Mesothelial cell of epicardium (in vitro differentiated cells): Measurements from ENCODE around the gene CACNA2D3. TPM values are rescaled to one million over a fixed set of nuclear protein-coding genes. Genes with fewer than 3 reads are reported as not detected.

ENCODE experiments used
- DNase-seq, 2 experiments: peaks; one replicate each; pipeline ENCODE4 v3.0.0; 2021; ENCODE audit warnings: low spot score in 2 of 2; ENCODE audit not compliant: unreplicated experiment in 2 of 2
- H3K27ac Mint-ChIP-seq: 2 replicates; pipeline ENCODE4 v1.8.0; 2021; ENCODE audit warnings: mixed read lengths
- H3K27me3 Mint-ChIP-seq: 2 replicates; pipeline ENCODE4 v1.8.0; 2021; ENCODE audit warnings: low read depth, mixed read lengths
- H3K36me3 Mint-ChIP-seq: 2 replicates; pipeline ENCODE4 v1.8.0; 2021; ENCODE audit warnings: mixed read lengths
- H3K4me1 Mint-ChIP-seq: 2 replicates; pipeline ENCODE4 v1.8.0; 2021; ENCODE audit warnings: mixed read lengths
- H3K4me3 Mint-ChIP-seq: 2 replicates; pipeline ENCODE4 v1.8.0; 2021; ENCODE audit warnings: mild to moderate bottlenecking, moderate library complexity, mixed read lengths
- H3K9me3 Mint-ChIP-seq: 2 replicates; pipeline ENCODE4 v1.8.0; 2021; ENCODE audit warnings: mixed read lengths
- total RNA-seq: library from RNA; stranded (reverse); gene quantifications from 3 replicates; pipeline ENCODE4 v1.2.1, GENCODE V29; 2021
- TF ChIP-seq, protein P1 (sequence below): fragments of 200-600 bp; sonication (generic); IDR thresholded peaks from one replicate; pipeline ENCODE4 v1.5.0; 2021; ENCODE audit warnings: antibody characterized with exemption; ENCODE audit not compliant: unreplicated experiment

The CACNA2D3 gene
- total RNA-seq, 1 donor from 2014 or later, result 2.3 TPM

DNA sequence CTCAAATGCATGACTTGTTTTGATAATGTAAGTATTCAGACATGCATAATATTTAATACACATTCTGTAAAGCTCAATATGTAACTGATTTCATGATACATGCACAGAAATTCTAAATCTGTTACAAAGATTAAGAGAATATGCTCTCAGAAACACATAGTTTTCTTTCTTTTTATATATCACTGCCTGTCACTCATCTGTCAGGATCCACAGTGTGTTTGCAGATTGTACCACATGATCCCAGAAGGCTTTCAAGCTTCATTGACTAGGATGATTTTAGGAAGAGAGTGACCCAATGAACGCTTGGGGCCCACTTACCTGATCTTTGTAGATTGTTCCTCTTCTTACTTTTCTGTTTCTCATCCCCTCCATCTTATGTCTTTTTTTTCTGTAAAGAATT is 261.9 kb downstream of the CACNA2D3 start:
- no peak for DNase-seq
- no peaks in the 10 kb centered on the region for H3K36me3 Mint-ChIP-seq
- H3K4me3 Mint-ChIP-seq, result no peak overlapping the region
- H3K4me1 Mint-ChIP-seq, result no peaks in the 10 kb centered on the region
- no peak overlapping the region for H3K27ac Mint-ChIP-seq
- TF ChIP-seq, protein P1, sequence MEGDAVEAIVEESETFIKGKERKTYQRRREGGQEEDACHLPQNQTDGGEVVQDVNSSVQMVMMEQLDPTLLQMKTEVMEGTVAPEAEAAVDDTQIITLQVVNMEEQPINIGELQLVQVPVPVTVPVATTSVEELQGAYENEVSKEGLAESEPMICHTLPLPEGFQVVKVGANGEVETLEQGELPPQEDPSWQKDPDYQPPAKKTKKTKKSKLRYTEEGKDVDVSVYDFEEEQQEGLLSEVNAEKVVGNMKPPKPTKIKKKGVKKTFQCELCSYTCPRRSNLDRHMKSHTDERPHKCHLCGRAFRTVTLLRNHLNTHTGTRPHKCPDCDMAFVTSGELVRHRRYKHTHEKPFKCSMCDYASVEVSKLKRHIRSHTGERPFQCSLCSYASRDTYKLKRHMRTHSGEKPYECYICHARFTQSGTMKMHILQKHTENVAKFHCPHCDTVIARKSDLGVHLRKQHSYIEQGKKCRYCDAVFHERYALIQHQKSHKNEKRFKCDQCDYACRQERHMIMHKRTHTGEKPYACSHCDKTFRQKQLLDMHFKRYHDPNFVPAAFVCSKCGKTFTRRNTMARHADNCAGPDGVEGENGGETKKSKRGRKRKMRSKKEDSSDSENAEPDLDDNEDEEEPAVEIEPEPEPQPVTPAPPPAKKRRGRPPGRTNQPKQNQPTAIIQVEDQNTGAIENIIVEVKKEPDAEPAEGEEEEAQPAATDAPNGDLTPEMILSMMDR, result no peak
- H3K27me3 Mint-ChIP-seq, result peaks cover 28% of the 10 kb centered on the region
- no peaks in the 10 kb centered on the region for H3K9me3 Mint-ChIP-seq

DNA sequence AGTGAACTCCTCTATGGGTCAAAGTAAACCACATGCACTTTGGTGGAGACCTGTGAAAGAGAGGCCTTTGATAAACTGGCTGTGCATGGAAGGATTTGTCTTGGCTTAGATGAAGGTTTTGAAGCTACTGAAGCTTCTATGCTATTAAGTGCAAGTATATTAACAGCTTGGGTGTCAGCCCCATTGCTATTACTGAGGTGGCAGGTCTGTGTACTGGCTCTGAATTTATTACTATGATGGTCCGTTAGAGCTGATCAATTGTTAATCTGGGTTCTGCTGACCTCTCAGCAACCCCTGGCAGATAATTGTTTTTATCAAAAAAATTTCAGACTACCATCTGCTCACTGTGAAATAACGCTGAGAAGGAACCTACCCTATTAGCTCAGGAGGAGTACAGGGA is 268.2 kb downstream of the CACNA2D3 start:
- H3K4me3 Mint-ChIP-seq, result no peak overlapping the region
- no peak overlapping the region for H3K27ac Mint-ChIP-seq
- TF ChIP-seq, protein P1, result no peak
- H3K36me3 Mint-ChIP-seq, result no peaks in the 10 kb centered on the region
- no peak for DNase-seq
- H3K4me1 Mint-ChIP-seq, result no peaks in the 10 kb centered on the region
- H3K9me3 Mint-ChIP-seq, result no peaks in the 10 kb centered on the region
- peaks cover 40% of the 10 kb centered on the region for H3K27me3 Mint-ChIP-seq

DNA sequence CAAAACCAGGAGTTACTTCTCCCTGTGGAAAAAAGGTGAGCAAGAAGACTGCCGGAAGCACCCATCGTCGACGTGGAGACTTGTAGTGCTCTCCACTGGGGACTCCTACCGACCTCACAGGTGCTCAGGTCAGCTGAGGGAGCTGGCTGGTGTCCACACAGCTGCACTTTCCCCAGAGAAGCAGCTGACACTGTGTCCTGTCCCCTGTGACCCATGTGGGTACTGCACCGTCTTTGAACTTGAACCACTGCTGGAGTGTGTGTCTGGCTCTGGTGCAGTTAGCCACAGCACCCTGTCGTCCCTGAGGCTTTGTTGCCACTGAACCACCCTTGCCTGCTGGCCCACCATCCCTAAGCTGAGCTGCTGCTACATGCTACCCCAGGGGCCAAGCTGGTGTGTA is 270.8 kb downstream of the CACNA2D3 start:
- TF ChIP-seq, protein P1, result no peak
- DNase-seq, result no peak
- Mint-ChIP-seq H3K36me3 (no peaks in the 10 kb centered on the region), H3K9me3 (no peaks in the 10 kb centered on the region), H3K4me1 (no peaks in the 10 kb centered on the region), H3K27ac (no peak overlapping the region), H3K4me3 (no peak overlapping the region), H3K27me3 (peaks cover 33% of the 10 kb centered on the region)

DNA sequence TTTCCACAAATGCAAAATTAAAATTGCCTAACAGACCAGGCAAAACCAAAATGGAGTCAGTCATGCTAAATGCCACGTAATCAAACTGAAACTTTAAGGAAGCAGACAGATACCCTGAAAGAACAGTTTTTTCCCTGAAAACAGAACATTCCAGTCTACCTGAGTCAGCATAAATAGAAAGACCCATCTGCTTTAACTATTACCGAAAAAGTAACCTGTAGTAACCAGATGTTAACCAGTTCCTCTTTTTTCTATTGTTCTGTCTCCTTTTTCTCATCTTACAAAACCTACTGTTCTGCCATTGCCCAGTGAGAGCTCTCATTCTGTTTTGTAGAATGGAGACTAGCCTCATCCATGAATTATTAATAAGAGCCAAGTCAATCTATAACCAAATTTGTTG is 286.0 kb downstream of the CACNA2D3 start:
- Mint-ChIP-seq H3K4me1 (no peaks in the 10 kb centered on the region), H3K36me3 (no peaks in the 10 kb centered on the region), H3K9me3 (peaks cover 4% of the 10 kb centered on the region), H3K4me3 (no peak overlapping the region), H3K27me3 (peaks cover 7% of the 10 kb centered on the region), H3K27ac (no peak overlapping the region)
- TF ChIP-seq, protein P1, result no peak
- DNase-seq, result no peak

DNA sequence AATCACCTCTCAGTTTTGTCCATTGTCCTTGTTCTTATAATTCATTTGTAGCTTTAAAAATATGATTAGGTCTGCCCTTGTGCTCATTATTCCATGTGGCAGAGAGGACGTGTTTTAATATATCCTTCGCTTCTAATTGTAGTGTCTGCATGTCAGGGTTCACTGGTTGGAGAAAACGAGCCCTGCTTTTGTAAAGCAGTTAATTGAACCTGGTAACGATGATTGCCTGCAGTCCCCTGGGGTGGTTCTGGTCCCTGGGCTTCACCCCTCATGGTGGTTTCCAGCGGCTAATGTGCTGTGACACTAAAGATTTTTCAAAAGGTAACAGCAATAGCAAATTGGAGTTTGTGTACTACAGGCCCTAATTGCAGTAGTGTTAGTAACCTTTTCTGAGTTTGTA is 299.6 kb downstream of the CACNA2D3 start:
- Mint-ChIP-seq H3K4me3 (no peak overlapping the region), H3K36me3 (no peaks in the 10 kb centered on the region), H3K4me1 (peaks cover 20% of the 10 kb centered on the region), H3K27ac (no peak overlapping the region), H3K27me3 (peaks cover 17% of the 10 kb centered on the region), H3K9me3 (no peaks in the 10 kb centered on the region)
- TF ChIP-seq, protein P1, result no peak
- no peak for DNase-seq

DNA sequence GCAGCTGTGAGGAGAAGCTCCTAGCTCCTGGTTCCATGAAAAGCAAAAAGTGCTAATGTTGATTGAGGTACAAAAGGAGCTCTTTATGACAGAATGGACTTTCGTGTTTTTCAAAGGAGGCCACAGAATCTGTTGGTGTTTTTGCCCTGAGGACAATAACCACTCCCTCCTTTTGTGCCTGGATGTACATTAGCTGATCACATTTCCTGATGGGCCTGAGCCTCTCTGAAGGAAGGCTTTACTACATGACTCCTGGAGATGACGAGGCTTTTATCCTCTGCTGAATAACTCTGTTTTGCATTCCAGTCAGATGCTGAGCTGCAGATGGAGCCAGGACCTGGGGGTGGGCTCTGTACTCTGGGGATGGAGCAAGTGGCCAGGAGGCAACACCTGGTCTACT is 301.9 kb downstream of the CACNA2D3 start:
- peaks cover 13% of the 10 kb centered on the region for H3K27me3 Mint-ChIP-seq
- H3K27ac Mint-ChIP-seq, result no peak overlapping the region
- peaks cover 34% of the 10 kb centered on the region for H3K4me1 Mint-ChIP-seq
- H3K36me3 Mint-ChIP-seq, result no peaks in the 10 kb centered on the region
- no peak for DNase-seq
- no peaks in the 10 kb centered on the region for H3K9me3 Mint-ChIP-seq
- TF ChIP-seq, protein P1, result no peak
- H3K4me3 Mint-ChIP-seq, result no peak overlapping the region
